Ascending aorta (tissue), 2 donors: ENCODE measurements around the gene CD63. TPM values are rescaled to one million over a fixed set of nuclear protein-coding genes. Genes with fewer than 3 reads are reported as not detected.
A peak's percentile ranks its signal among the peaks of the same experiment; 100 is the strongest.

Source experiments
- DNase-seq, 2 donors: peaks; one replicate each; pipeline ENCODE4 v3.0.0-alpha.2; 2019; ENCODE audit warnings: low spot score in 2 of 2
- H3K27ac ChIP-seq, 2 donors: fragments of 200-600 bp; sonication (generic); one replicate each; pipeline ENCODE4 v1.5.1; 2016 to 2017; ENCODE audit warnings: mild to moderate bottlenecking in 1 of 2
- H3K27me3 ChIP-seq: fragments of 200-600 bp; sonication (generic); one replicate; pipeline ENCODE4 v1.5.1; 2017
- H3K36me3 ChIP-seq, 2 donors: fragments of 200-600 bp; sonication (generic); one replicate each; pipeline ENCODE4 v1.5.1; 2016
- H3K4me1 ChIP-seq, 2 donors: fragments of 200-600 bp; sonication (generic); one replicate each; pipeline ENCODE4 v1.5.1; 2016 to 2017; ENCODE audit warnings: mild to moderate bottlenecking in 1 of 2
- H3K4me3 ChIP-seq, 2 donors: fragments of 200-600 bp; sonication (generic); one replicate each; pipeline ENCODE4 v1.5.1; 2016 to 2017; ENCODE audit warnings: mild to moderate bottlenecking in 1 of 2
- H3K9me3 ChIP-seq, 2 donors: fragments of 200-600 bp; sonication (generic); one replicate each; pipeline ENCODE4 v1.5.1; 2016
- CTCF ChIP-seq, 3 experiments: fragments of 200-600 bp in 2 of 3; fragments of 450-650 bp in 1 of 3; sonication (generic) in 2 of 3; IDR thresholded peaks; one replicate each; pipeline ENCODE4 v1.5.1; 2016 to 2019; ENCODE audit warnings: antibody characterized with exemption in 3 of 3, mild to moderate bottlenecking in 1 of 3, moderate library complexity in 1 of 3
- intact Hi-C: fragments of 100-400 bp; cut with DNase I; formaldehyde crosslinking; loops from one replicate; pipeline ENCODE4 v1.15.1; 2023
- total RNA-seq: library from RNA; depleted of rRNA; stranded (reverse); fragments of >200 nt; gene quantifications from one replicate; pipeline ENCODE4 v1.1.0, GENCODE V29; 2016

CD63 gene
- total RNA-seq, 1 donor from 2014 or later = 566 TPM

GRCh38 chr12:55746913-55747231 is 18.1 kb upstream of the CD63 start:
- Histone ChIP-seq H3K4me1 (peaks cover 13 to 21% of the 10 kb centered on the region in 2 donors), H3K36me3 (peaks cover 10 to 13% of the 10 kb centered on the region in 2 donors), H3K9me3 (no peaks in the 10 kb centered on the region), H3K27ac (peak overlapping the region in 1 of 2 donors; percentile 63), H3K4me3 (no peak overlapping the region), H3K27me3 (no peaks in the 10 kb centered on the region)
- intact Hi-C loops = no loop called here
- no peak for TF ChIP-seq CTCF (IDR thresholded peaks at IDR 0.05)
- DNase-seq = no peak

- Histone ChIP-seq H3K4me3 (no peak overlapping the region), H3K36me3 (peaks cover 5 to 8% of the 10 kb centered on the region in 2 donors), H3K4me1 (peaks cover 13 to 21% of the 10 kb centered on the region in 2 donors), H3K27me3 (no peaks in the 10 kb centered on the region), H3K9me3 (no peaks in the 10 kb centered on the region), H3K27ac (peak overlapping the region; percentile 51 to 63)
- DNase-seq = no peak
- intact Hi-C loops = no loop called here
- no peak for TF ChIP-seq CTCF (IDR thresholded peaks at IDR 0.05)
Measured at GRCh38 chr12:55746174-55746912, 17.5 kb upstream of the CD63 start.

- peaks cover 13 to 21% of the 10 kb centered on the region in 2 donors for H3K4me1 ChIP-seq
Measured at GRCh38 chr12:55745361-55746173, 16.8 kb upstream of the CD63 start.

GRCh38 chr12:55744340-55745030 is 15.7 kb upstream of the CD63 start:
- peak overlapping the region; percentile 77 to 96 for H3K4me3 ChIP-seq
- peak overlapping the region; percentile 51 to 63 for H3K27ac ChIP-seq
- DNase-seq = no peak
- H3K9me3 ChIP-seq = no peaks in the 10 kb centered on the region
- no peak for TF ChIP-seq CTCF (IDR thresholded peaks at IDR 0.05)
- peaks cover 13 to 21% of the 10 kb centered on the region in 2 donors for H3K4me1 ChIP-seq
- intact Hi-C loops = loop anchor here (5.0 kb wide), 3 partner anchors 73 to 298 kb away; partner anchors contain the start of genes ORMDL2, PYM1, RPS26 and SARNP
- H3K36me3 ChIP-seq = no peaks in the 10 kb centered on the region
- no peaks in the 10 kb centered on the region for H3K27me3 ChIP-seq

More at GRCh38 chr12:55745361-55746173, 16.8 kb upstream of the CD63 start:
- intact Hi-C loops = no loop called here
- peaks cover 0 to under 1% of the 10 kb centered on the region in 2 donors for H3K36me3 ChIP-seq
- H3K27me3 ChIP-seq = no peaks in the 10 kb centered on the region
- H3K27ac ChIP-seq = peak overlapping the region; percentile 51 to 63
- peak in 1 of 2 donors; percentile 73 for DNase-seq
- H3K9me3 ChIP-seq = no peaks in the 10 kb centered on the region
- no peak for TF ChIP-seq CTCF (IDR thresholded peaks at IDR 0.05)
- peak overlapping the region; percentile 37 to 96 for H3K4me3 ChIP-seq
